T-helper 17 cell (primary cell): ENCODE results near the gene TUBGCP4. TPM values are rescaled to one million over a fixed set of nuclear protein-coding genes. Genes with fewer than 3 reads are reported as not detected.
A peak's percentile ranks its signal among the peaks of the same experiment; 100 is the strongest.

Source experiments
- ATAC-seq: fragments of 150-1000 bp; cut with Tn5 transposase; 2 replicates; pipeline ENCODE4 v1.10.0; 2021; ENCODE audit warnings: mild to moderate bottlenecking, moderate library complexity
- DNase-seq, 3 donors: peaks; one replicate each; pipeline versions ENCODE4 v3.0.0 to v3.0.0-alpha.2; 2020 to 2021
- H3K9me3 ChIP-seq: one replicate; pipeline ENCODE4 v1.7.0; 2013; ENCODE audit warnings: low read length, mild to moderate bottlenecking; ENCODE audit not compliant: control insufficient read depth, poor library complexity, severe bottlenecking
- H3K27ac Mint-ChIP-seq: one replicate; pipeline ENCODE4 v1.8.0; 2022; ENCODE audit warnings: mild to moderate bottlenecking, moderate library complexity, mixed read lengths
- H3K27me3 Mint-ChIP-seq: one replicate; pipeline ENCODE4 v1.8.0; 2022; ENCODE audit warnings: mixed read lengths
- H3K36me3 Mint-ChIP-seq: one replicate; pipeline ENCODE4 v1.8.0; 2022; ENCODE audit warnings: low read depth, mixed read lengths
- H3K4me1 Mint-ChIP-seq: one replicate; pipeline ENCODE4 v1.8.0; 2022; ENCODE audit warnings: mild to moderate bottlenecking, mixed read lengths
- H3K4me3 Mint-ChIP-seq: one replicate; pipeline ENCODE4 v1.8.0; 2022; ENCODE audit warnings: mild to moderate bottlenecking, moderate library complexity, mixed read lengths
- total RNA-seq, 4 donors: library from RNA in 2 of 4; stranded (reverse) in 2 of 4; gene quantifications; one replicate each; pipeline ENCODE4 v1.2.3 and lab custom pipeline; 2022 to 2026

Gene TUBGCP4, protein sequence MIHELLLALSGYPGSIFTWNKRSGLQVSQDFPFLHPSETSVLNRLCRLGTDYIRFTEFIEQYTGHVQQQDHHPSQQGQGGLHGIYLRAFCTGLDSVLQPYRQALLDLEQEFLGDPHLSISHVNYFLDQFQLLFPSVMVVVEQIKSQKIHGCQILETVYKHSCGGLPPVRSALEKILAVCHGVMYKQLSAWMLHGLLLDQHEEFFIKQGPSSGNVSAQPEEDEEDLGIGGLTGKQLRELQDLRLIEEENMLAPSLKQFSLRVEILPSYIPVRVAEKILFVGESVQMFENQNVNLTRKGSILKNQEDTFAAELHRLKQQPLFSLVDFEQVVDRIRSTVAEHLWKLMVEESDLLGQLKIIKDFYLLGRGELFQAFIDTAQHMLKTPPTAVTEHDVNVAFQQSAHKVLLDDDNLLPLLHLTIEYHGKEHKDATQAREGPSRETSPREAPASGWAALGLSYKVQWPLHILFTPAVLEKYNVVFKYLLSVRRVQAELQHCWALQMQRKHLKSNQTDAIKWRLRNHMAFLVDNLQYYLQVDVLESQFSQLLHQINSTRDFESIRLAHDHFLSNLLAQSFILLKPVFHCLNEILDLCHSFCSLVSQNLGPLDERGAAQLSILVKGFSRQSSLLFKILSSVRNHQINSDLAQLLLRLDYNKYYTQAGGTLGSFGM
- total RNA-seq, result 10 to 100 TPM; 11.0 to 13.1 TPM
- total RNA-seq (lab: John Stamatoyannopoulos, UW), result 8.7 to 16.8 reads per million in 2 donors

- peaks cover 5% of the 10 kb centered on the region for H3K36me3 Mint-ChIP-seq
- DNase-seq (peak; percentile 53 to 60 (median 59)), ATAC-seq (peak; percentile 82)
- no peaks in the 10 kb centered on the region for H3K9me3 ChIP-seq
- peaks cover 43% of the 10 kb centered on the region for H3K4me1 Mint-ChIP-seq
- H3K4me3 Mint-ChIP-seq, result peak within 1 kb of the TSS; percentile 94
- peak within 1 kb of the TSS; percentile 92 for H3K27ac Mint-ChIP-seq
- no peaks in the 10 kb centered on the region for H3K27me3 Mint-ChIP-seq
Observed at GRCh38 chr15:43370975-43371974, at the start of gene TUBGCP4, which contains the start of gene ZSCAN29. TSS of gene TUBGCP4 (plus strand) at chr15:43371101. CDS start at chr15:43371355, 254 bp downstream. TSS of gene ZSCAN29 (minus strand) at chr15:43371043. CDS start at chr15:43369913, 1,130 bp downstream.

DNA sequence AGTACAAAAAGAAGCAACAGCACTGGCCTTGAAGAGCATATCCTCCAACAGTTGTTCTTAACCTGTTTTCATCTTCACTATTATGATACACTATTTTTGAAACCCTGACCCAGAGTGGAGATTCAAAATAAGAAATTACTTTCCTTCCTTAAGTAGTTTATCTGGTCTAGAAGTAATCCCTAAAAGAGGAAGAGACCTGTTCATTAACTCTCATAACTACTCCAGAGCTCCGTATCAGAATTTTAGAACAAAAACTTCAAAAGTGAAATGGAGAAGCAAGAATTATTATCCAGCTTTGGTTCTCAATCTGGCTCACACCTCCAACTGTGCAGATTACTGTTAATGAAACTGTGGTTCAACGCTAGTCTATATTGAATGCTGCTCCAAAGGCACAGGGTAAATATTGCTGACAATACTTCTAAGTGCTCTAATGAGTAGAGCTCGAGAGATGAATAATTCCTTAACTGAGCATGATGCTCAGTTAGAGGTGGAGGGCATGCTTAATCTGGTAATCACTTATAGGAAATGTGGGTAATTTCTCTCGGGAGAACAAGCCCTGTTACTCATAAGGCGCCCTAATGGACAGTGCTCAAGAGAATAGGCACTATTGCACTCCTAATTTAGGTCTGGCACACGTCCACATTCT is 45.7 kb upstream of the TUBGCP4 start:
- ATAC-seq (no peak), DNase-seq (no peak)
- Mint-ChIP-seq H3K36me3 (peaks cover 2% of the 10 kb centered on the region), H3K4me1 (peaks cover 14% of the 10 kb centered on the region), H3K27ac (no peak overlapping the region), H3K27me3 (peaks cover 5% of the 10 kb centered on the region), H3K4me3 (no peak overlapping the region)
- no peaks in the 10 kb centered on the region for H3K9me3 ChIP-seq

DNA sequence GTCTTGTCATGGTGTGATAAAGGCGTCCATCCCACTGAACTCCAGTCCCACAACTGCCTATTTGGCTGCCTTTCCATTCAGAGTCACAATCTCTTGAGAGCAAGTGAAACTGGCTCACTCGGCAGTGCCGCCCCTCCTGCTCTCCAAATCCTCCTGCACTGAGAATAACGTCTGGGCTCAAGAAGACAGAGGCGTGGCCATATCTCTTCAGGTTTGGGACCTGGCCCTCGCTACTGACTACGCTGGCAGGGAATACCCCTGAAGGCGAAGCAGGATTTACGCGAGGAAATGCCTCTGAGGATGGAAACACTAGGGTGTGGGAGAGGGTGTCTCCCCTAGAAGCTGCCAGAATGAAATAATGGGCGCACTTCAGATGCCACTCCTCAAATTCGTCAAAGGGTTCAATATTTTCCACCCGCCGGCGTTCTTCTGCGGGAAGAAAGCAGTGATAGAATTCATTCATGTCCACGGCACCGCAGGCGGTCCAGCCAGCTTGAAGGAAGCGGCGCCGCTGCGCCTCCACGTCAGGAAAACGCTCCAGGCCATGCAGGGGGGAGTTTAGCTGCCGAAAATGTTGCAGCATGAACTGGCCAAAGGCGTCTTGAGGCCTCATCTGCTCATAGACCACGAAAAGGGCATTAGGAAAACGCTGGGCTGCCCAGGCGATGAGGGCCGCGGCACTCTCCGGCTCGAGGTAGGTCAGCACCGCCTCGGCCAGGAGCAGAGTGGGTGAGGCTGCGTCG is 41.5 kb upstream of the TUBGCP4 start:
- no peaks in the 10 kb centered on the region for H3K9me3 ChIP-seq
- H3K36me3 Mint-ChIP-seq, result peaks cover 2% of the 10 kb centered on the region
- ATAC-seq (no peak), DNase-seq (peak; percentile 8 to 13 (median 12))
- peaks cover 17% of the 10 kb centered on the region for H3K4me1 Mint-ChIP-seq
- H3K27me3 Mint-ChIP-seq, result no peaks in the 10 kb centered on the region
- H3K4me3 Mint-ChIP-seq, result peak overlapping the region; percentile 94
- H3K27ac Mint-ChIP-seq, result peak overlapping the region; percentile 96

GRCh38 chr15:43329960-43330779 is 40.7 kb upstream of the TUBGCP4 start, which contains the start of gene LCMT2:
TSS of gene LCMT2 (minus strand) at chr15:43330573. CDS start at chr15:43330489, 84 bp downstream.
- Mint-ChIP-seq H3K27ac (peak within 1 kb of the TSS; percentile 96), H3K27me3 (no peaks in the 10 kb centered on the region), H3K36me3 (peaks cover 2% of the 10 kb centered on the region), H3K4me3 (peak within 1 kb of the TSS; percentile 94), H3K4me1 (peaks cover 17% of the 10 kb centered on the region)
- peak; percentile 87 for ATAC-seq
- DNase-seq, result peak; percentile 72 to 83 (median 81)
- no peaks in the 10 kb centered on the region for H3K9me3 ChIP-seq

DNA sequence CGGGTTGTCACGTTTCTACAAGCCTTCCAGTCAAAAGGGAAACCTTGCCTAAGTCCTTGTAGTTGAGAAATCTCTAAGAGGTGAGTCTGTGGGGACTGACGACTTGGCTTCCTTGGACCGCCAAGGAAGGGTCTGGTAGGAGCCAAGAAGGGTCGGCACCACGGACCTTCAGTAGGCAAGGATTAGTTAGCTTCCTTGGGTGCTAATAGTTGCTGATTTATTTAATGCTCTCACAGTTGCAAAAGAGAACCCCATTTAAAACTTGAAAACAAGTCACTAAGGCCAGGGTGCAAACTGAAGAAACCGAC is 40.2 kb upstream of the TUBGCP4 start:
- peak overlapping the region; percentile 94 for H3K4me3 Mint-ChIP-seq
- H3K27me3 Mint-ChIP-seq, result no peaks in the 10 kb centered on the region
- H3K9me3 ChIP-seq, result no peaks in the 10 kb centered on the region
- peaks cover 16% of the 10 kb centered on the region for H3K4me1 Mint-ChIP-seq
- ATAC-seq, result peak; percentile 12
- DNase-seq, result no peak
- H3K27ac Mint-ChIP-seq, result peak overlapping the region; percentile 96
- peaks cover 3% of the 10 kb centered on the region for H3K36me3 Mint-ChIP-seq

DNA sequence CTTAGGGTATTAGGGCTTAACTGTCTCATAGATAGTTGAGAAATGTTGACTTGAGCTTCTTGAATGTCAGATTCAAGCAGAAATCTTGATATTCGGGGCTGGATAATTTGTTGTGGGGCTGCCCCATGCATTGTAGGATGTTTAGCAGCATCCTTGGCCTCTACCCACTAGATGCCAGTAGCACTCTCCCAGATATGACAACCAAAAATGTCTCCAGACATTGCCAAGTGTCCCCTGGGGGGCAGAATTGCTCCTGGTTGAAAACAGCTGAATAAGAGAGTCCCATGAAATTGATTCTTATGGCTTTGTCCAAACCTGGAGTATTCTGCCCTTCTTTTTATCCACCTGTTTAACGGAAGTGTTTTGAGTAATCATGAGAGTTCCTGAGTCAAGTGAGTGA is 24.6 kb upstream of the TUBGCP4 start:
- Mint-ChIP-seq H3K27me3 (no peaks in the 10 kb centered on the region), H3K4me3 (no peak overlapping the region), H3K4me1 (no peaks in the 10 kb centered on the region), H3K27ac (no peak overlapping the region), H3K36me3 (peaks cover 7% of the 10 kb centered on the region)
- no peak for DNase-seq
- ATAC-seq, result no peak
- H3K9me3 ChIP-seq, result no peaks in the 10 kb centered on the region

- Mint-ChIP-seq H3K36me3 (peaks cover 7% of the 10 kb centered on the region), H3K4me3 (no peak overlapping the region), H3K27me3 (no peaks in the 10 kb centered on the region), H3K4me1 (no peaks in the 10 kb centered on the region), H3K27ac (no peak overlapping the region)
- DNase-seq, result no peak
- no peak for ATAC-seq
- no peaks in the 10 kb centered on the region for H3K9me3 ChIP-seq
Observed at GRCh38 chr15:43347114-43347513, 23.8 kb upstream of the TUBGCP4 start.

DNA sequence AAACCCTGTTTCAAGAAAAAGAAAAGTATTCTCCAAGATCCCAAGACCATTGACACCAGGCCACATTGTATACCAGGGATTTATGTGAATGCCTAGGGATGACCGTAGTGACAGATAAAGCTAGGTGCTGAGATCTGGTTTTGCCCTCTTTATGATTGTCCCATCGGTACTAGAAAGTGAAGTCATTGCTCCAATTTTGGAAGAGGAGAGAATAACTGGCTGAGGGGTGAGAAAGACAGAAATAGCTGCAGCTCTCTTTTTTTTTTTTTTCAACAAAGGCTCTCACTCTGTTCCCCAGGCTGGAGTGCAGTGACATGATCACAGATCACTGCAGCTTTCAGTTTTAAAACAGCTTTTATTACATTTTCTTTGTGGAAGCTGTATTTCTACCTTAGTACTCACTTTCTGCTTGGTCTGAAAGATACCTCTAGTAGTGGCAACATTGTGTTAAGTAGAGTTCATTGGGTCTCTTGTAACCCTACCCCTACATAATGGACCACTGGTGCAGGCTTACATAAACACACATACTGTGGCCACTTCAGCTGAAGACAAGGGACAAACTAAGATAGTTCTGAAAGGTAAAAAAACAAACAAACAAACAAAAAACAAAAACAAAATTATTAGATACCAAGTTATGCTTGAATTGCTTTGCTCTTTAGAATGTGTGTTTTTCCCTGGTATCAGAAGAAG is 18.1 kb upstream of the TUBGCP4 start:
- Mint-ChIP-seq H3K4me3 (no peak overlapping the region), H3K27ac (no peak overlapping the region)
- no peak for ATAC-seq

DNA sequence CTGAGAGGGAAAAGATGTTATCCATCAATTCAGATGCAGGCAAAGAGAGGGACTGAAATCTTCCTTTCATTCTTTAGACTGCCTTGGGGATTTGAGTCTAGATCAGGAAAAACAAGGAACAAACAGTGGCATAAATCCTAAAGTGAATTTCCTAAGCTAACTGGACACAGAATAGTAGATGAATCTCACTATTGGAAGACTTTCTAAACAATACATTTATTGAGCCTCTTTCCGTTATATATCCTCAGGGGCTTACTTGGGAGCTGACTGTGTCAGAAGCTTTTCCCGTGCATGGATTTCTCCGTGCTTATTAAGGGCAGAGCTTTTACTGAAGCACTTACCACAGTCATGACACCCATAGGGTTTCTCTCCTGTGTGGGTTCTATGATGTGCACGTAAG is 10.1 kb upstream of the TUBGCP4 start:
- Mint-ChIP-seq H3K4me1 (no peaks in the 10 kb centered on the region), H3K4me3 (peak overlapping the region; percentile 13), H3K27me3 (no peaks in the 10 kb centered on the region), H3K36me3 (peaks cover 3% of the 10 kb centered on the region), H3K27ac (no peak overlapping the region)
- no peak for DNase-seq
- peaks cover 31% of the 10 kb centered on the region for H3K9me3 ChIP-seq
- ATAC-seq, result no peak

More for the DNA sequence above, 18.1 kb upstream of the TUBGCP4 start:
- H3K27me3 Mint-ChIP-seq, result no peaks in the 10 kb centered on the region
- peaks cover 5% of the 10 kb centered on the region for H3K4me1 Mint-ChIP-seq
- H3K36me3 Mint-ChIP-seq, result no peaks in the 10 kb centered on the region
- no peaks in the 10 kb centered on the region for H3K9me3 ChIP-seq
- DNase-seq, result no peak

DNA sequence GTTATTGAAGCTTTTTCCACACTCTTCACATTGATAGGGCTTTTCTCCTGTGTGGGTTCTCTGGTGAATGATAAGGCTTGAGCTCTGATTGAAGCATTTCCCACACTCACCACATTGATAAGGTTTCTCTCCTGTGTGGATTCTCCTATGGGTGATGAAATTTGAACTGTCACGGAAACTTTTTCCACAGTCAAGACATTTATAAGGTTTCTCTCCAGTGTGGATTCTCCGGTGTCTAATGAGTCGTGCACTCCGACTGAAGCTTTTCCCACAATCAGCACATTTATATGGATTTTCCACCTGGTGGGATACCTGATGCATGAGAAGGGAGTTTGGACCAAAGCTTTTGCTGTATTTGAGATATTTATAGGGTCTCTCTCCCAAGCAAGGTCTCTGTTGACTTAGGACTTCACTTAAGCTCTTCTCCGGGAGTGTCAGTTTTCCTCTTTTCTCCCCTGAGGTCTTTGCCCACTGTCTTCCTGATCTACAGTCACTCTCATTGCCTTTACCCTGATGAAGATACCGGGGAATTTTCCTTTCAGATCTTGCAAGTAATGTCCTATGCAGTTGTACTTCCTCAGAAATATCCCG is 9.5 kb upstream of the TUBGCP4 start:
- Mint-ChIP-seq H3K4me3 (no peak overlapping the region), H3K27ac (no peak overlapping the region), H3K36me3 (peaks cover 5% of the 10 kb centered on the region), H3K27me3 (no peaks in the 10 kb centered on the region), H3K4me1 (no peaks in the 10 kb centered on the region)
- ATAC-seq (no peak), DNase-seq (no peak)
- H3K9me3 ChIP-seq, result peaks cover 31% of the 10 kb centered on the region
